HG02938 (cell line): ENCODE data around the gene GPATCH2L.

Experiments
- ATAC-seq: cut with Tn5 transposase; IDR thresholded peaks from one replicate; pipeline ENCODE4 v1.9.1; 2021; ENCODE audit warnings: mild to moderate bottlenecking, moderate library complexity; ENCODE audit not compliant: unreplicated experiment

The GPATCH2L gene

DNA sequence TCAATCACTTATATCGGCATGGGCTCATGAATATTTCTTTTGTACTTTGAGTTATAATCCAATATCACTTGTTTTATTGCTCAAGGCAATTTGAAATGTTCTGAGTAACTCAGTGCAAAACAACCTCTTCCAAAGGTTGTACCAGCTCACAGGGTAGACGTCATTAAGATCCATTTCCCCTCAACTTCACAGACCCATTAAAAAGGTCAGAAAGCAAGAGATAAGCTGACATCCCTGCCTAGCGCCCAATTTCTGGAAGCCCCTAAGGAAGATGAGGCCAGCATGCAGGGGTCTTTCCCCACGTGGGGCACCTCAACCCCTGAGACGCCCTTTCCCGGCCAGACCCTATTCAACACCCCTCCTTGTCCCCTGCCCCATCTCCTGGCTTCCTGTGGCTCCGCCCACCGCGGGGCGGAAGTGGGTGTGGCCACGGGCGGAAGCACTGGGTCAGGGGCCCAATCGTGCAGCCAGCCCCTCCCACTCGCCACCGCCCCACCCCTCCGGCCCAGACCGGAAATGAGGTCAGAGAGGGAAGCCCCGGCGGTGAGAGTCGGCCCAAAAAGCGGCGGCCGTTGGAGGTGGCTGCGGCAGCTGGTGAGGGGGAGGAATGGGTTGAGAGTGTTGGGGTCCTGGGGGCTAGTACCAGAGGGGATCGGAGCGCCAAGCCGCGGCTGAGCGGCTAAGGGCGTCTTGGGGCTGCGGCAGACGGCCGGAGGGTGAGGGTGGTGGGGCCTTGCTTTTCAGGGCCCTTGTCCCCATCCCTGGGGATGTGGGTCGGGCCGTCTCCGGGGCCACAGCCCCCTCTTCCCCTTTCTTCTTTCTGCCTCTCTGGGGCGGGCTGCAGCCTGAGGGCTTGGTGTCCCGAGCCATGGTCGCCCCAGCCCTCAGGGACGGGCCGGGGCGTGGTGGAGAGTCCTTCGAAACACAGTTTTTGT, at the start of gene GPATCH2L:
Gene GPATCH2L, plus strand, starts transcription at position 525 of the 935 bp plus-strand sequence. CDS start 2,442 bp downstream, outside the sequence.
- peak; percentile 74 for ATAC-seq

GRCh38 chr14:76104802-76105355, 46.8 kb upstream of the GPATCH2L start:
- ATAC-seq: no peak

GRCh38 chr14:76106188-76106587, 45.5 kb upstream of the GPATCH2L start:
- ATAC-seq: no peak

- ATAC-seq: no peak
These were observed 42.4 kb upstream of the GPATCH2L start for GRCh38 chr14:76109087-76109880.

DNA sequence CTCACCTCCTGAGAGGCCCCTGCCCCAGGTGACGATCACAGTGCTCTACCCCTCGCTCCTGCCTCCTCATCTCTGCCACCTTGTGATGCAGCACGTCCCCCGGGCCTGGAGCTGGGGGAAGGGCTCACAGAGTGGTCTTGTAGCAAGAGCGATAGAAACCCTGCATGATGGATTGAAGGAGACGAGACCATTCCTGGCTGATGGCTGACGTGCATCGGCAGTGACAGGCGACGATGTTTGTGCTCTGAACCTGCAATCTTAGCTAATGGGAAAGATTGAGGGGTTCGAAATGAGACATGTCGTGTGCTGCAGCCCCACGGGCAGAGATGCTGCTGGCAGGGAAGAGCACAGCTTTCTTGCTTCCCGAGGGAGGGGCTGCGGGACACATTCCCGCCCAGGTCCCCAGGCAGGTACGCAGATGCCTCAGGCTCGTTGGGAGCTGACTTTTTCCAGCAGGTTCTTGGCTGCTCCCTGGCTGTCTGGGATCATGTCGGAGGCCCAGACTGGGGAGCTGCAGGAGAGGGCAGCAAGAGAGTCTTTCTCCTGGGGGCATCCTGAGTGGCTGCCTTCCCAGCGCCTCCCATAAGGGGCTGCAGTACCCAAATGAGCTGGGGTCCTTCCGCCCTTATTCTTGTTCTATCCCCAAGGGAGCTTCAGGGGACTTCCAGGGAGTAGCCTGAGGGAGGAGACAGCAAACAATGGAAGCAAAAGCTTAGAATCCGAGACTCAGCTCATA, 38.7 kb upstream of the GPATCH2L start:
- ATAC-seq: no peak

DNA sequence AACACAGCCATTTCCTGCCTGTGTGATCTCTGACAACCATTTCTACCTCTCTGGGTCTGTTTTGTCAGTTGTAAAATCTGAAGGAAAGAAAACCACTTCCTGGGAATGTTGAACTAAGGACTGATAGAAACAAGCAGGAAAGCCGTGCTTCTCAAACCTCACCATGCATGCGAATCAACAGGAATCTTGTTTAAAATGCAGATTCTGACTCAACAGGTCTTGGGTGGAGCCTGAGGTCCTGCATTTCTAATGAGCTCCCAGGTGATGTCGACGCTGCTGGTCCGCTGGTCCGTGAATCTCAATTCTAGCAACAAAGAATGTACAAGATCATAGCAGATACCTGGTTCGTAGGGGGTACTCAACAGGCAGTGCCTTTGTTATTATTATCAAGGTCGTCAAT, 38.0 kb upstream of the GPATCH2L start:
- ATAC-seq: no peak

DNA sequence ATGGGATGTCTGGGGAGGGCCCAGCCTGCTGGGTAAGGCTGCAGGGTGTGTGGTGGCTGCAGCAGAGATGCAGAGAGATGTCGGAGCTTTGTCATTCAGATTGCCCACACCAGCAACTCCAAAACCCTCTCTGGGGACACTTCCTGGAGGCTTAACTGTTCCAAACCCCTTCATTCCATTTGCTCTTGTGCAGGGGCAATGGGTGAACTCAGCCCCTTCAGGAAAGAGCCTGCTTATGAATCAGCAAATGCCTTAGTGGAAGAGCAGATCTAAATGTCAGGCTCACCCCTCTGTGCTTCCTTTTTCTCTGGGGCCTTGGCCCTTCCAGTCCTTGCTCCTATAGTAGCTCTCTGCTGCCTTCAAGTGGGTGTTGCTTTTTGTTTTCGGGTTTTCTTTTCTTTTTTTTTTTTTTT, 36.7 kb upstream of the GPATCH2L start:
- ATAC-seq: no peak

DNA sequence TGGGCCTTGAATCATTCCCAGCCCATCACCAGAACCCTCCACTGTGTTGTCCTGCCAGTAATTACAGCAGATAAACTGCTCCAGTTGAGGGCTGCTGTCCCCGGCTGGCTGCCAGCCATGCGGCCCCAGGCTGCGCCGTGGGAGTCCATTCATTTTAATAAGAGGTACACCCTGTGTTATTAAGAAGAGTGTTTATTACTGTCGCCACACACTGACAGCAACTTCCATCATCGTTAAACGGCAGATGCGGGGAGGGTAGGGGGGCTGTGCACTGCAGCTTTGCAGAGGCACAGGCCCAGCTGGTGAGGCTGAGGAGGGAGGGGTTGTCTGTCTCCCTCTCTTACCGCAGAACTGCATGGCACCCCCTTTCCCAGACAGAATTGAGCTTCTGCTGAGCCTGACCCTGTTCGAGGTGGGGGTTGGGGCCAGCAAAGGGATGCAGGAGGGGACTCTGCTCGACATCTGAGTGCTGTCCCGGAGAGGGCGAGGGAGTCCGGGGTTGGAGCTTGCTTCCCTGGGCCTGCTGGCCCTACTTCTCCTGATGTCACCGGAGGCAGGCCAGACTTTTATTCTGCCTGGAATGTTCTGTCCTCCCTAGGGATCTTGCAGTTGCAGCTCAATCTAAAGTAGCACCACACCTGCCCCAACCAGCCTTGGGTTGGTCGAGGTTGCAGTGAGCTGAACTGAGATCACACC, 33.8 kb upstream of the GPATCH2L start:
- no peak for ATAC-seq

DNA sequence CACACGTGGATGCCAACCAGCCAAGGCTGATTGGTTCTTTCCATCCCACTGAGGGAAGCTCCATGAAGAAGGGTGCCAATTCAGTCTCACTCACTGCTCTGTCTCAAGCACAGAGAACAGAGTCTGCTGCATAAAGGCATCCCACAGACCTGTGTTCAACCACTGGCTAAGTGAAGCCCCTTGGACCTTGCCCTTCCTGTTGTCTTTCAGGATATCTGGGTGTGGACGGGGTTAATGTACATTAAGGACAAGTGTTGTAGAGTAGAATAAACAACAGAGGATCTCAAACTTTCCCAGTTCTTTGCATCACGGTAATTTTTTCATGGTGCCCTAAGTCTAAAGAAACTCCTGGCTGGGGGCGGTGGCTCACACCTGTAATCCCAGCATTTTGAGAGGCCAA, 33.1 kb upstream of the GPATCH2L start:
- ATAC-seq: no peak

DNA sequence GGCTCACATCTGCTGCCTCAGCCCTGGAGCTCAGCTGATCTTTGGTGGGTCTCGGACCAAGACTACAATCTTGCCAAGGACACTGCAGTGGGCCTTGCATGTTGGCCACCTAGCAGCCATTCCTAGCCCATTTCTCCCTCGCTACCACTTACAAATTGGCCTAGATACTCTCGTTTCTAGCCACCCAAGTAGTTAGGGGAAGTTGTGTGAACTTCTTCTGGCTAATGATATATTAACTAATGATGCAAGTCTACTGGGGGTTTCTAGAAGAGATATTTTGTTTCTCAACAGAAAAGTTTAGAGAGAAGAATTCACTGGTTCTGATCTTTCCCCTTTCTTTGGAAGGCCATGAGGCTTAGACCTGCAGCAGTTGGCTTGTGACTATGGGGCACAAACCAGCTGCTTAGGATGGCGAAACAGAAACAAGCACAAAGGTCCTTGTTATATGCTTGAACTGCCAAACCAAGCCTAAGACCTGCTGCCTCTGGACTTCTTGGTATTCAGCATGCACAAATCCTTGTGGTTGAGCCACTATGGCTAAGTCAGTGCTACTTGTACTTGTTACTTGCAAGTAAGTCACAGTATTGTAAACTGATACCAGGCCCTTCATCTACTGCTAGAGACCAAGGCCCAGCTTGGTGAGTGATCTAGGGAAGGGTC, 30.5 kb upstream of the GPATCH2L start:
- no peak for ATAC-seq

DNA sequence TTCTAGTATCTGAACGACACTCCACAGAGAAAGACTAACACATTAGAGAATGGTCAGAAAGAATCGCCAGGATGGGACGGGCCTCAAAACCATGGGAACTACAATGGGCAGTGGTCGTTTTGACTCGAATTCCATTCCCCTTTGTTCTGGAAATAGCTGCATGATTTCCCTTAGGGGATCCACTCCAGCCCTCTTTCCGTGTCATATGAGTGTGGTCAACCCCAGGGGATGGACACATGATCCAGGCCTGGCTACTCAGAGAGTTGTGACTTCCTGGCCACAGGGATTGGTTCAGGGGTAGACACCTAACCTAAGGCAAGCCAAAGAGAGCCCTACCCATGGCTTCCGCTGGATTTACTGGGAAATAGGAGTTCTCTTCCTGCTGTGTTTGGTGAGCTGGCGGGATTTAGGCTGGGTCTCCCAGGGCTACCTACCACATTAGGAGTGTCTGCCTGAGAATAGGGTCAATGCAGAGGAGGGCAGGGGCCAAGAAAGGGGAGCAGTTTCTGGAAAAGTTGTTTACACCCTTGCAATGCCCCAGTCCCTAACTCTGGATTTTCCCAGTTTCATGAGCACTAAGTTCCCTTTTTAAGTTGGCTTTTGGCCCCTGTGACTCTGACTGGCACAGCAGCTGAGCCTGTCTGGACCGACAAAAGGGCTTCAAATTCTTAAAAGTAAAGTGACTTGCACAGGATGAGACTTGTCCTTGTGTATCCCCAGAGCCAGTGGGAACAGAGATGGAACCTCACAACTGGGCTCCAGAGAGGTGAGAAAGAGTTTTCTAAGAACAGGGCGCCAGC, 28.1 kb upstream of the GPATCH2L start:
- ATAC-seq: no peak

- no peak for ATAC-seq
These were observed 26.2 kb upstream of the GPATCH2L start for GRCh38 chr14:76125511-76125910.

DNA sequence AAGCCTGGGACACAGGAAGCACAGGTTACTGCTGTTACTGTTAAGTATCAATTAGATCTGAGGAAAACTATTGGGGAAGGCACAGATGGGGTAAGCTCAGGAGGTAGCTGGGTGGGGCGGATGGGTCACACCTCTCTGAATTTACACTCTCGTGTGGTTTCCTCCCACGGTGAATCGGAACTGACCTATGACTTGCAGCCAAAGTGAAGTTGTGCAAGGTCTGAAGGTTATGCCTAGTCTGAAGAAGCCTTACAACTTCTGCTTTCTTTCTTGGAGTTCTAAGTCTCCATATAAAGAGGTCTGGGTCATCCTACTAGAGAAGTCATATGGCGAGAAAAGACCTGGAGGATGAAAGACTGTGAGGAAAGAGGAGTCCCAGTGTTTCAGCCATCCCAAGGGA, 25.6 kb upstream of the GPATCH2L start:
- no peak for ATAC-seq

- ATAC-seq: no peak
These were observed 21.7 kb upstream of the GPATCH2L start for GRCh38 chr14:76129851-76130576.

GRCh38 chr14:76131071-76131965, 20.4 kb upstream of the GPATCH2L start:
- ATAC-seq: no peak

DNA sequence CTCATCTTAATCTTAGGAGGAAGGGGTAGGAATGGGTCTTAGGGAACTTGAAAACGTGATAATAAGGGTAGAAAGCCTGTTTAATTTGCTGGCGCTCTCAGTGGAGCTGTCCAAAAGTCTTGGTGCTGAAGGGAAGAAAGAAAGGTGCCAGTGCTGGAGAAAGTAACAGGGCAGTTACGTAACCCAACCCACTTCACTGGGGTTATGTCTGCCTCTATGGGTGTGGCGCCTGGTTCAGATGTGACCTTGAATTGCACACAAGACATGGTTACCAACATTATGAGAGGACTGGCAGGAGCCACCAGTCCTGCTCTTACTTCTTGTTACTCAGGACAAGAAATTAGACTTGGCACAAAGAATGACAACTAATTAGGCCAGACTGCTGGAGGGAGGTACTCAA, 18.6 kb upstream of the GPATCH2L start:
- no peak for ATAC-seq

DNA sequence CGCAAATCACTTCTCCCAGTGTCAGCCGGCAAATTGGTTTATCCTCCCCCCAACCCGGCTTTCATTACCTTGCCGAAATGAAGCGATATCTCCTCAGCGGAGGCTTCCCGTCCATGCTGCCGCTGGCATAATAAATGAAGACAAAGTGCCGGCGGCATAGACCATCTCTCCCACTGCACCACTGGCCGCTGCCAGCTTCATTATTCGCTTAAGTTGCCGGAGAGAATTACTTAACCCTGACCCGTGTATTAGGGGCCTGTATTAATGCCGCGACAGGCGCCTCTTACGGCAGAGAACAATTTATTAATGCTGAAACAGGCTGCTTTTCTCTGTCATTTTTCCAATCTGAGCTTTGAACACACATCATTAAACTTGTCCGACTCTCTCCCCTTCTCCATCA, 17.5 kb upstream of the GPATCH2L start:
- no peak for ATAC-seq
